Lung (tissue), 12 donors: ENCODE measurements around the gene SUPT3H. TPM values are rescaled to one million over a fixed set of nuclear protein-coding genes. Genes with fewer than 3 reads are reported as not detected.

ENCODE experiments used
- ATAC-seq: fragments of 200-7000 bp; cut with Tn5 transposase; one replicate; pipeline ENCODE4 v1.9.1; 2020; ENCODE audit warnings: moderate number of reproducible peaks; ENCODE audit not compliant: insufficient read depth, low FRiP score
- DNase-seq, 3 donors: peaks; one replicate each; pipeline ENCODE4 v3.0.0-alpha.2; 2013 to 2017
- H3K27ac ChIP-seq, 2 donors: one replicate each; pipeline ENCODE4 v1.5.1; 2013; ENCODE audit warnings: mild to moderate bottlenecking in 2 of 2, moderate library complexity in 2 of 2, control low read depth in 1 of 2, inconsistent platforms in 1 of 2, low read depth in 1 of 2, low read length in 1 of 2
- H3K27me3 ChIP-seq, 3 donors: one replicate each; pipeline ENCODE4 v1.5.1; 2013; ENCODE audit warnings: low read length in 2 of 3; ENCODE audit not compliant: control insufficient read depth in 3 of 3, insufficient read depth in 3 of 3
- H3K36me3 ChIP-seq, 4 donors: one replicate each; pipeline ENCODE4 v1.5.1; 2013; ENCODE audit warnings: low read length in 4 of 4, mild to moderate bottlenecking in 1 of 4, moderate library complexity in 1 of 4; ENCODE audit not compliant: control insufficient read depth in 4 of 4, insufficient read depth in 4 of 4
- H3K4me1 ChIP-seq, 5 donors: one replicate each; pipeline ENCODE4 v1.5.1; 2013; ENCODE audit warnings: low read length in 5 of 5, mild to moderate bottlenecking in 2 of 5, moderate library complexity in 1 of 5; ENCODE audit not compliant: control insufficient read depth in 5 of 5, insufficient read depth in 5 of 5
- H3K4me3 ChIP-seq: one replicate; pipeline ENCODE4 v1.5.1; 2013; ENCODE audit warnings: mild to moderate bottlenecking, control low read depth, moderate library complexity
- H3K9ac ChIP-seq, 2 donors: one replicate each; pipeline ENCODE4 v1.5.1; 2013; ENCODE audit warnings: low read length in 2 of 2, control low read depth in 1 of 2; ENCODE audit not compliant: insufficient read depth in 1 of 2
- H3K9me3 ChIP-seq, 4 donors: one replicate each; pipeline ENCODE4 v1.5.1; 2013; ENCODE audit warnings: low read length in 3 of 4, mild to moderate bottlenecking in 1 of 4, moderate library complexity in 1 of 4; ENCODE audit not compliant: control insufficient read depth in 4 of 4, insufficient read depth in 3 of 4
- CTCF ChIP-seq: IDR thresholded peaks from 2 replicates; pipeline ENCODE4 v1.5.1; 2012; ENCODE audit warnings: mild to moderate bottlenecking; ENCODE audit errors: control extremely low read depth, extremely low read depth
- WGBS, 2 donors: extraction: QIAGEN DNeasy Blood & Tissue Kit; methylation state at CpG; one replicate each; pipeline ENCODE4 v1.1.7; 2013; 5-methylcytosine and 5-hydroxymethylcytosine counted together
- polyA plus RNA-seq, 2 donors: library from polyadenylated mRNA; stranded (reverse); fragments of 200-250 nt; gene quantifications; one replicate each; pipeline ENCODE4 v1.2.1, GENCODE V29; 2013
- total RNA-seq, 2 donors: library from RNA; depleted of rRNA in 1 of 2; stranded (reverse); fragments of >200 nt in 1 of 2; gene quantifications; one replicate each; pipeline ENCODE4 v1.2.1, GENCODE V29; 2014 to 2021
- donor health status: control.
- donor health status: control.
- donor health status: Bipolar disorder and iron deficiency.
- donor health status: healthy.
- donor health status: DM: yes; HTN: yes; CAD: no.

Gene SUPT3H
- total and polyA plus RNA-seq, 4 donors = 5.2 to 17.4 (median 8.2) TPM

DNA sequence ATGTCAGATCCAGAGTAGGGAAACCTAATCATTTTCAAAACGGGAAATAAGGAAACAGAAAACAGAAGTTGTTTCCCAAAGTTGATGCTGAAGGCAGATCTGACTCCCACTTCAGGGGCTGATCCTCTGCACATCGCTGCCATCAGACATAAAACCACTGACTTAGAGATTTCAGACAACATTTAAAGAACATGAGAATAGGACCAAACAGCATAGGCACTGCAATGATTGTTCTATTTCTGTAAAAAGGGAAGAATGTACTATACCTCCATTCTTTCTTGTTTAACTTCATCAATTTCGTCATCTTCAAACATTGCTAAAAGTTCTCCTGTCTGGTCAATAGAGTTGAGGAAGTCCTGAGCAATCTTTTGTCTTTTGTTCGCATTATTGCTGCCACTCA lies 374.3 kb downstream of the SUPT3H start:
- Histone ChIP-seq H3K9ac (no peak overlapping the region), H3K4me3 (no peak overlapping the region), H3K27ac (no peak overlapping the region), H3K27me3 (no peaks in the 10 kb centered on the region), H3K4me1 (no peaks in the 10 kb centered on the region), H3K36me3 (no peaks in the 10 kb centered on the region), H3K9me3 (no peaks in the 10 kb centered on the region)
- 43 to 73% methylated on average over 4 of the region's 4 CpGs for WGBS, 2 donors
- DNase-seq (peak in 1 of 3 donors; percentile 2), ATAC-seq (no peak)
- TF ChIP-seq CTCF = no peak

DNA sequence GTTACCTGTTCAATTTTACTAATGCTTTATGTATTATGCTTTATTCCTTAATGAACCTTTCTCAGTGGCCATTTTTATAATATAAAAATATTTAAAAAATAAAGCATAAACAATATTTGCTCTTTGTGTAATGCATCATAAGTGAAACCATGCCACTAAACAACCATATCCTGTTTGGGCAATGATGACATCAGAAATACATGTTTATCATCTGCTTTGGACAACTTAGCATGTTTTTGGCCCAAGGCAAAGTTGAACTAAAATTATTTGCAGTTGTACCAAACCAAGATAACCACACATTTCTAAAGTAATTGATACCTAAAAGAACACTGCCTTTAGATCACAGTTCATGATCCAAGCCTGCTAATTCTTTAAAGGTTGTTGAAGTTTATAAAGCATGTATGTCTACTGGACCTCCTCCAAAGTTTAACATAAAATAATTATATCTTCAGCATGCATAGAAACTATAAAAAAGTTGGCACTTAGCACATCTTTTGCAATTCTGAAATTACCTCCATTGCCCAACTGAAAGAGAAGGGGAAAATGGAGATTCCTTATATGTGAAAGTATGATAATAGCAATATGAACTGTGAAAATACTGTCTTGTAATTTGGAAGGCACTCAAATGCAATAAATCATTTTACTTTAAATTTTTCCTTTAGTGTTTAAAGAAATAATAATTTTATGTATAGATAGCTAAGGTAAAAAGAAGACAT lies 375.2 kb downstream of the SUPT3H start:
- Histone ChIP-seq H3K4me1 (no peaks in the 10 kb centered on the region), H3K9ac (no peak overlapping the region), H3K27me3 (no peaks in the 10 kb centered on the region), H3K27ac (no peak overlapping the region), H3K9me3 (no peaks in the 10 kb centered on the region), H3K4me3 (no peak overlapping the region), H3K36me3 (no peaks in the 10 kb centered on the region)
- TF ChIP-seq CTCF = no peak
- ATAC-seq (no peak), DNase-seq (peak in 2 of 3 donors; percentile 4 to 13)

GRCh38 chr6:45001663-45002062 lies 376.1 kb downstream of the SUPT3H start:
- WGBS, 2 donors = 82 to 91% methylated on average over 1 of the region's 1 CpG
- no peak overlapping the region for H3K27ac ChIP-seq
- TF ChIP-seq CTCF = no peak
- H3K4me3 ChIP-seq = no peak overlapping the region
- no peaks in the 10 kb centered on the region for H3K27me3 ChIP-seq
- ATAC-seq (no peak), DNase-seq (no peak)
- H3K9ac ChIP-seq = no peak overlapping the region
- no peaks in the 10 kb centered on the region for H3K36me3 ChIP-seq
- no peaks in the 10 kb centered on the region for H3K9me3 ChIP-seq
- no peaks in the 10 kb centered on the region for H3K4me1 ChIP-seq

GRCh38 chr6:45000833-45001232 lies 376.9 kb downstream of the SUPT3H start:
- no peak overlapping the region for H3K4me3 ChIP-seq
- no peaks in the 10 kb centered on the region for H3K36me3 ChIP-seq
- H3K27me3 ChIP-seq = no peaks in the 10 kb centered on the region
- ATAC-seq = no peak
- no peak for TF ChIP-seq CTCF
- no peak overlapping the region for H3K9ac ChIP-seq
- H3K9me3 ChIP-seq = no peaks in the 10 kb centered on the region
- H3K27ac ChIP-seq = no peak overlapping the region
- no peaks in the 10 kb centered on the region for H3K4me1 ChIP-seq
- DNase-seq = no peak
